ENCODE measurements around the gene CAMTA1. TPM values are rescaled to one million over a fixed set of nuclear protein-coding genes. Genes with fewer than 3 reads are reported as not detected.

Gene CAMTA1
- total RNA-seq, 2 experiments from 2014 or later: 39.3 to 48.8 TPM

DNA sequence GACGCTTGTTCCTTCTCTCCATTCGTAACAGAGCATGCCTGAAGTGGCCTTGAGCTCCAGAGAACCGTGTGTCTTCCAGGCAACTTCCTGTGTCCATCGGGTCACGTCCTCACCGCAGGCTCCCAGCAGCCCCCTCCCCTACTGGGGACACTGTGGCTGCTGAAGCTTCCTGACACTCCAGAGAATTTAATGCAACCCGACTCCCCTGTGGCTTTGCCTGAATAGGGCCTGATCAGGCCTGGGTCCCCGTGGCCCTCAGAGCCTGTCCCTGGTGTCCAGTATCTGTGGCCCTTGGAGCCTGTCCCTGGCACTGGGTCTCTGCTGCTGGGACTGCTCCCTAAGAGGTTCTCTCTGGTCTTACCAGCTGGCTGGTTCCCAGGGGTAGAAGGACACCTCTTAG, 766.2 kb downstream of the CAMTA1 start:
- Mint-ChIP-seq H3K27me3 (peaks cover 5% of the 10 kb centered on the region), H3K36me3 (ENCODE audit: low read depth) (no peaks in the 10 kb centered on the region), H3K4me3 (no peak overlapping the region), H3K4me1 (peaks cover 9% of the 10 kb centered on the region), H3K27ac (no peak overlapping the region), H3K9me3 (no peaks in the 10 kb centered on the region)
- CTCF ChIA-PET: no interaction called here
- POLR2A ChIA-PET: no interaction called here
- no peak for DNase-seq

DNA sequence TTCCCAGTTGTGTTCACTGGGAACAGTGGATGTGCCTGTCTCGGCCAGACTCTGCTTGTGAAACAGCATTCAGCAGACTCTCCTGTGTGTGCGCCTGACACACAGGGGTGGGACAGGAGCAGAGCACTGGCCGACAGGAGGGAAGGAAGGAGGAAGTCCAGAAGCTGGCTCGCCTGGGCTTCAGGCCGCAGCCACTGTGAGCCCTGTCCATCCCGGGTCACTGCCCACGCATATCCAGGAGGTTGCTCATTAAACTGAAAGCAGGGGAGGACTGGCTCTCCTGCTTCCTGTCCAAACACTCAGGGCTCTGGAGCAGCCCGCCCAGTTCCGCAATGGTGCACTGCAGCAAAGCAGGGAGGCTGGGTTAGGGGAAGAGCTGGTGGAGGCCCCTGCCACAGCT, 767.1 kb downstream of the CAMTA1 start:
- H3K9me3 Mint-ChIP-seq: no peaks in the 10 kb centered on the region
- POLR2A ChIA-PET: no interaction called here
- H3K4me1 Mint-ChIP-seq: peaks cover 9% of the 10 kb centered on the region
- no peak overlapping the region for H3K27ac Mint-ChIP-seq
- H3K4me3 Mint-ChIP-seq: no peak overlapping the region
- DNase-seq: no peak
- CTCF ChIA-PET: no interaction called here
- H3K36me3 Mint-ChIP-seq (ENCODE audit: low read depth): no peaks in the 10 kb centered on the region
- H3K27me3 Mint-ChIP-seq: peaks cover 5% of the 10 kb centered on the region

DNA sequence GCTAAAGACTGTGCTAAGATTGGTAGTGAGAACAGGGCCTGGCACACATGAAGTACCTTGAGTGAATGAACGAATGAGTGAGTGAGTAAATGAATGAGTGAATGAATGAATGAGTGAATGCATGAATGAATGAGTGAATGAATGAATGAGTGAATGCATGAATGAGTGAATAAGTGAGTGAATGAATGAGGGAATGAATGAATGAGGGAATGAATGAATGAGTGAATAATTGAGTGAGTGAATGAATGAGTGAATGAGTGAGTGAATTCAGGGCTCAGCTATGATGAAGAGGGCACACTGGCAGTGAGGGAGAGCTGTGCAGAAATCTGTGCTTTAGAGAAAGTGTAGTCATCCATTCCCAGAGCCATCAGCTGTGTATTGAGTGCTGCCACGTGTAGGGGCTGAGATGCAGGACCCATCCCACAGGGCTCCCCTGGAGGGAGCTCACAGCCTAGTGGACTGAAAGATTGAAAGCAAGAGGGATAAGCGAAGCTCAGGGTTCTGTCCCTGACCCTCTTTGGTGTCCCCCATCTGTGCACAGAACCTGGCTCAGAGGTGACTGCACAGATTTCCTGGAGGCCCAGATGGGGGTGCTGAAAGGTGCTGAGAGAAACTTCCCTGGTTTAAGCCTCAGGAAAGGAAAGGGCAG, 767.9 kb downstream of the CAMTA1 start:
- Mint-ChIP-seq H3K27me3 (peaks cover 5% of the 10 kb centered on the region), H3K27ac (no peak overlapping the region)
- CTCF ChIA-PET: no interaction called here

DNA sequence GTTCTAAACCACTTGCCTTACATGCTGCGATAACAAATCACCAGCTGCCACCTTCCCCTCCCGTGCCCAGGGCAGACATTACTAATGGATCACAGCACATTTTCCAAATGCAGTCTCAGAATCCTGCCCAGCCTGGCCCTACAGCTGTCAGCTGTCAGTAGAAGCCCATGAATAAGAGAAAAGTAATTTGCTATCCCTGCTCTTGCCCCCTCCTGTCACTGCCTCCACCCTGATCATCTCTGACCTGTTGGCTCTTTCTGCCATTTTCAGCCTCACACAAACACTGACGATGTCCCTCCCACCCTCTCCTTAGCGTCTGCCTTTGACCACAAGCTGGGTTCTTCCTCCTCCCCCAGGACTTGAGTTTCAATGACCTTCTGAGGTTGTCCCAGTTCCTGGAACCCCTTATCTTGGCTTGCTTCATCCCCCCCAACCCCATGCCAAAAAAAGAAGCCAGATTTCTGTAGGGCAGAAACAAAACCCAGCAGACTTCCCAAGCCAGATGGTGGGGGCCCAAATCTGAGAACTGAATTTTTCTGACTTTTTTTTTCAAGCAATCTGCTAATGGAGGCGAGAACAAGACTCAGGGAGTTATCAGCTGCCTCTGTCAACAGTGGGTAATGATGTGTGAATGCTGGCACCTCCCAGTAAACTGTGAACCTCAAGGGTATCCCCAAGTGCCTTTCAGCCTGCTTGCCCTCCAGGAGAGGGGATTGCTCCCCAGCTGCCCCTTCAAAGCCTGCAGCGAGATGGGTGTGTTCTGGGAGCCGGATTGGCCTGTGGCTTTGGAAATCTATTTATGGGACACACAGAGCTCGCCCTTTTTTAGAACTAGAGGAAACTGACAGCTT, 769.4 kb downstream of the CAMTA1 start:
- ChIA-PET POLR2A (no interaction called here), CTCF (interaction anchor here (1.5 kb wide), 1 partner anchor 14 kb away, joined by 3 read pairs; no protein-coding TSS in a partner anchor)
- no peaks in the 10 kb centered on the region for H3K9me3 Mint-ChIP-seq

More for the DNA sequence above, 767.9 kb downstream of the CAMTA1 start:
- POLR2A ChIA-PET: no interaction called here
- DNase-seq: no peak
- no peaks in the 10 kb centered on the region for H3K36me3 Mint-ChIP-seq (ENCODE audit: low read depth)
- no peak overlapping the region for H3K4me3 Mint-ChIP-seq
- H3K9me3 Mint-ChIP-seq: no peaks in the 10 kb centered on the region
- H3K4me1 Mint-ChIP-seq: peaks cover 9% of the 10 kb centered on the region

DNA sequence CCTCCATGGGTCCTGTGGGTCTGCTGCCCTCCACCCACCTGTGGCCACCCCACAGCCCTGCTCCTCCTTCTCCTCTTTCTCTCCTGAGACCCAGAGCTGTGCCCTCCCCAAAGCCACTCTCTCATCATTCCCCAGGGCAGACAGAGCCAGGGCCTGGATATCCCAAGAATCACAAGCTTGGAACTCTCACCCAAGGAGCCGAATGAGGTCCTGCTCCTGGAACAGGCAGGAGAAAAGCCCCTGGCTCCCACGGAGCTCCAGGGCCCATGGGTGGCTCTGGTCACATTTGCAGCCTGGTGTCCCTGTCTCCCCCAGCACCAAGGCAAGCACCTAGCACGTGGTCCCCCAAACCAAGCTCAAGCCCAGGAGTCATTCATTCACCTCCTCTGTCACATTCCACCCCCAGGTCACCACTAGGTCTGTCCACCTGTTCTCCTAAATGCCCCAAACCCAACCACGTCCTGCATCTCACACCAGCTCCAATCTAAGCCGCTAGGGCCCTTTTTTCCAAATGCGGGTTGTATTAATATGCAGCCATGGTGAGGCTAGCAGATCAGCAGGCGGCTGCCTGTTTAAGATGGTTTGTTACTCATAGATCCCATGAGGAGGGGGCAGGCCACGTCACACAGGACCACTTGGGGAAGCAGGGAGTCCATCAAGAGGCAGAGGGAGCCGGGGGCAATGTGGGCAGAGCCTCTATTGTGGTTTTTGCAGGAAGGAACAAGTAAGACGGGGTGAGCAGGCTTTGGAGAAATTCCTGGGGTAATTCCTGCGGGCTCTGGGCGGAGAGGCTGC, 770.3 kb downstream of the CAMTA1 start:
- POLR2A ChIA-PET: no interaction called here
- no peak for DNase-seq
- Mint-ChIP-seq H3K36me3 (ENCODE audit: low read depth) (no peaks in the 10 kb centered on the region), H3K27me3 (peaks cover 5% of the 10 kb centered on the region), H3K27ac (peak overlapping the region; percentile 38), H3K4me1 (no peaks in the 10 kb centered on the region), H3K9me3 (no peaks in the 10 kb centered on the region), H3K4me3 (no peak overlapping the region)
- CTCF ChIA-PET: interaction anchor here (1.5 kb wide), 1 partner anchor 15 kb away, joined by 3 read pairs; no protein-coding TSS in a partner anchor

More for the DNA sequence above, 769.4 kb downstream of the CAMTA1 start:
- DNase-seq: no peak
- H3K27ac Mint-ChIP-seq: no peak overlapping the region
- peaks cover 4% of the 10 kb centered on the region for H3K4me1 Mint-ChIP-seq
- H3K27me3 Mint-ChIP-seq: peaks cover 5% of the 10 kb centered on the region
- no peaks in the 10 kb centered on the region for H3K36me3 Mint-ChIP-seq (ENCODE audit: low read depth)
- no peak overlapping the region for H3K4me3 Mint-ChIP-seq

DNA sequence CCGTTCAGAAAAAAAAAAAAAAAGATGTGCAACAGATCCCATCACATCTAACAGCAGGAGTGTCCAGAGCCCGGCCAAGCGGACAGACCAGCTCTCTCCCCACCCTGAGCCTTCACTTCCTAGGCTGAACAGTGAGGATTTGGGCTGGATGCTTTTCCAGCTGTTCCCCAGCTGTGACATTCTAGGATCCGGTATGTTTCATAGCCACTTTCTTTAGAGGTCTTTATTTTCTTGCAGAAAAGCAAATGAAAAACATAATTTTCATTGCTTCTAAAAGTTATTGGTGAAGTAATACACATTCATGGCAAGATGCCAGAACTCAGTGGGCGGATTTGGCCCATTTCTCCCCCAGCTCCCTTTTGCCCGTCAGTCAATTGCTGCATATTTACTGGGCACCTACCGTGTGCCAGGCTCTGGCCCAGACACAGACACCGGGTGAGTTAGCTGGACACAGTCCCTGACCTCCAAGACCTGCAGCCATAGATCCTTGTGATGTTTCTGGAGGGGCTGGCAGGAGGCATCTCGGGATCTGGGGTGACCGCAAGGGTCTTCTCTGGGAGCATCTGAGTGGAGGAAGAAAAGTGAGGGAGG, 772.1 kb downstream of the CAMTA1 start:
- DNase-seq: no peak
- POLR2A ChIA-PET: no interaction called here
- CTCF ChIA-PET: no interaction called here
- Mint-ChIP-seq H3K27me3 (peaks cover 5% of the 10 kb centered on the region), H3K36me3 (ENCODE audit: low read depth) (no peaks in the 10 kb centered on the region), H3K9me3 (no peaks in the 10 kb centered on the region), H3K27ac (no peak overlapping the region), H3K4me3 (no peak overlapping the region), H3K4me1 (no peaks in the 10 kb centered on the region)

DNA sequence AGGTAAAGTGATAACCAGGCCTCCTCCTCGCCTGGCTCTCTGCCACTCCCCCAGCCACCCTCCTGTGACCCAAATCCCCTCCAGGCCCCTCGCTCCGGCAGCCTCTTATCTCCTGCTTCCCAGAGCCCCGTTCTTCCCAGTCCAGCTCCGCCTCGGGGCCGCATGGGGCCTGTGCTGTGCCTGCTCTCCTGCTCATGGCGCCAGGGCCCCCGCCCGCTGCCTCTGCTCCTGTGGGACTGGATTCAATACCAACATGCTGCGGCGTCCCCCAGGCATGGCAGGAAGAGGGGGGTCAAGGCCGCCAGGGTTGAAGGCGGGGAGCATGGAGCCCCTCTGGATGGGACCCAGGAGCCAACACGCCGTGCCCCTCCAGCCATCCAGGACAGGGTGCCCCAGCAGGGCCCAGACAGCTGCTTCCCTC, 772.8 kb downstream of the CAMTA1 start:
- ChIA-PET CTCF (no interaction called here), POLR2A (no interaction called here)
- no peaks in the 10 kb centered on the region for H3K9me3 Mint-ChIP-seq
- H3K4me1 Mint-ChIP-seq: no peaks in the 10 kb centered on the region
- no peak for DNase-seq
- no peak overlapping the region for H3K4me3 Mint-ChIP-seq
- no peaks in the 10 kb centered on the region for H3K36me3 Mint-ChIP-seq (ENCODE audit: low read depth)
- H3K27me3 Mint-ChIP-seq: peaks cover 5% of the 10 kb centered on the region
- no peak overlapping the region for H3K27ac Mint-ChIP-seq

DNA sequence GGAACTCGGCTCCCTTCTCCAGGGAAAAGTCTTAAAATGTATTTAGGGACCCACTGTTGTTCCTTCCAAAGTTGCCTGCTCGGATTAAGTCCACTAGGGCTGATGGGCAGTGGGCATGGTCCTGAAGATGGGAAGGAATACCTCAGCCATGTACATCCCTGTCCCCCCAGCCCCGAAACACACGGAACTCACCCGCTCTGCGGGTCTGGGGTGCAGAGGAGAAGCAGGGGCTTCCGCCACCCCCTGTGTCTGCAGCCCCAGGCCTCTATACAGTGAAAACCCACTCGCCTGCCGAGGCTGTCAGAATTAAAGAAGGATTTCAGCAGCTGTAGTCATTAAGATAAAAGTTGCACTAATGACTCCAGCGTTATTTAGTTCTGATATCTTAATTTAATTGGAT, 773.2 kb downstream of the CAMTA1 start:
- Mint-ChIP-seq H3K27me3 (peaks cover 5% of the 10 kb centered on the region), H3K4me3 (no peak overlapping the region), H3K27ac (no peak overlapping the region), H3K4me1 (no peaks in the 10 kb centered on the region), H3K36me3 (ENCODE audit: low read depth) (no peaks in the 10 kb centered on the region), H3K9me3 (no peaks in the 10 kb centered on the region)
- ChIA-PET CTCF (no interaction called here), POLR2A (no interaction called here)
- no peak for DNase-seq

DNA sequence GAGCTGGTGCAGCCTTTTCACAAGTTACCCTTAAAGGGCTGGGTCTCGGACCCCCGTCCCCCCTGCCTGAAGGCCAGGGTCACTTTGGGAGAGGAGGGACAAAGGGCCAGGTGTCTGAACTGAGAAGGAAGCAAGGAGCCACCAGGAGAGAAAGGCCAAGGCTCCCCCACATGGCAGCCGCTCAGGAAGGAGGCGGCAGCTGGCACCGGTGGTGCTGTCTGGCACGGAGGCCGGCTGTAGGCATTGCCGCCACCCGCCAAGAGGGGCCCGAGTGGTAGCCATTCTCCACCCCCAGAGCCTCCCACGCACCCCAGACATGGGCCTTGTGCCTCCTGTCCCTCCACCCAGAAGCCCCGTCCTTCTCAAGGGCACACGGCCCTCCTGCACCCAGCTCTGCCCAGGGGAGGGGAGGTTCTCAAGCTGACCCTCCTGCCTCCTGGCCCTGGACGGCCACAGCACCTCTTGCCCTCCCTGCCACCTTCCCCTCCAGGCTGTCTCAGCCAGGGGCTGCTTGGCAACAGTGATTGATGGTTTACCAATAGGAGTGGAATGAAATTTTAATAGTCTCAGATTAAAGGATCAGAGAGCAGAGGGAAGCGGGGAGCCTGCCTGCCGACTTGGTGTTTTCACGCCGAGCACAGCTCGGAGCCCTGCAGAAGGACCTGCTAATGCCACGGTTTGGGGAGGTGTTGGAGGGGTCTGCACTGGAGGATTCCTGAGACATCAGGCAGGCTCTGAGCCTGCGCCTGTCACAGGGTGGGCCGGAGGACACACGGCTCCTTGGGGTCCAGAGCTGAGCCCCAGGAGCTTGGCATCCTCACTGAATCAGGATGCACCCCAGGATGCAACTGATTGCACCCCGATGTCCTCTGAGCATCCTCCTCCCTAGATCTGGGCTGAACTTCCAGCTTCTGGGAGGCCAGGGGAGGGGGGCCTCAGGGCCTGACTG, 773.9 kb downstream of the CAMTA1 start:
- CTCF ChIA-PET: no interaction called here
- POLR2A ChIA-PET: no interaction called here
- no peak for DNase-seq
- Mint-ChIP-seq H3K36me3 (ENCODE audit: low read depth) (no peaks in the 10 kb centered on the region), H3K4me1 (no peaks in the 10 kb centered on the region), H3K27ac (no peak overlapping the region), H3K9me3 (no peaks in the 10 kb centered on the region), H3K4me3 (no peak overlapping the region), H3K27me3 (peaks cover 5% of the 10 kb centered on the region)

DNA sequence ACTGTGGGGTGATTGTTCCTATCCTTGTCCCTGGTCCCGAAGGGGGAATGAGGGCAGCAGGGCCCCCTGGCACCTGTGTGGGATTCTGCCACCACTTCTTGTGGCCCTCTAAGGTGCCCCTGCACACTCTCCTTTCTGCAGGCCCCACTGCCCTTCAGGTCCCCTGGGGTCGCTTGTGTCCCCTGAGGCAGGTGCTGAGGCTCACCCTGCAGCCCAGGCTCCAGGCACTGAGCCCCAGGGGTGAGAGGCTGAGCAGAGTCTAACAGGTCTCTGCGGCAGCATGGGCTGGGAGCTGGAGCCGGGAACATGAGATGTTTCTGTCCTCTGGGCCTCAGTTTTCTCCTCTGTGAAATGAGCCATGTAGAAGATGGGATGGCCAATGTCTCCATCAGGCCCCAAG, 774.9 kb downstream of the CAMTA1 start:
- Mint-ChIP-seq H3K36me3 (ENCODE audit: low read depth) (no peaks in the 10 kb centered on the region), H3K27me3 (peaks cover 5% of the 10 kb centered on the region), H3K4me3 (no peak overlapping the region), H3K4me1 (no peaks in the 10 kb centered on the region), H3K27ac (no peak overlapping the region), H3K9me3 (no peaks in the 10 kb centered on the region)
- no peak for DNase-seq
- ChIA-PET CTCF (interaction anchor here (0.6 kb wide), 1 partner anchor 798 kb away, joined by 3 read pairs; no protein-coding TSS in a partner anchor), POLR2A (no interaction called here)

DNA sequence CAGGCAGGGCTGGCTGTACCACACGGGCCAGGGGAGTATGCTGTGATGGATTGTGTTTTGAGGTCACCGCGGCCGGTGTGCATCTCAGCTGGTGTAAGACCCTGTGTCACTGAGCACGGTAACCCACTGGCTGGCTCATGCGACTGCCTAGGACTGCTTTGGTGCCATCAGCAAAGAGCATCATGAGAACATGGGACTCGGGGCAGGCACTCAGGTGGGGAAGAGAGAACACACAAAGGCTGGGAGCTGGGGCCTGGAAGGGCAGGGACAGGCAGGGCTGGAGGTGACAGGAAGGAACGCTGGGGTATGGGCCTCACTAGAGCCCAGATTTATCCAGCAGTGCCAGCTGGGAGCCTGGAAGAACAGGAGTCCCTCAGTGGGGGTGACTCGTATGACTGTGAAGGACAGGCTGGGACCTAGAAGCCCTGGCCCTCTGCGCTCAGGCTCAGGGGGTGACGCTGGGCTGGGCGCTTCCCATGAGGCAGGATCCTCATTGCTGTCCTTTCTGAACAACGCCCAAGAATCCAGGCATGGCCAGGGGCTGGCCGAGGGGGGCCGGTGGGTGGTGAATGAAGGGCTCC, 775.4 kb downstream of the CAMTA1 start:
- POLR2A ChIA-PET: no interaction called here
- CTCF ChIA-PET: interaction anchor here (0.6 kb wide), 1 partner anchor 798 kb away, joined by 3 read pairs; no protein-coding TSS in a partner anchor
- Mint-ChIP-seq H3K36me3 (ENCODE audit: low read depth) (no peaks in the 10 kb centered on the region), H3K27ac (no peak overlapping the region), H3K9me3 (no peaks in the 10 kb centered on the region), H3K27me3 (peaks cover 2% of the 10 kb centered on the region), H3K4me1 (no peaks in the 10 kb centered on the region), H3K4me3 (no peak overlapping the region)
- no peak for DNase-seq
